T-cell (primary cell): ENCODE measurements around the gene EPPIN. TPM values are rescaled to one million over a fixed set of nuclear protein-coding genes. Genes with fewer than 3 reads are reported as not detected.
A peak's percentile ranks its signal among the peaks of the same experiment; 100 is the strongest.

Experiments
- ATAC-seq, 4 experiments: fragments of 200-7000 bp in 3 of 4; fragments of 150-1000 bp in 1 of 4; cut with Tn5 transposase; replicated peaks in 1 of 4; 1 replicate in 3 of 4; 2 replicates in 1 of 4; pipeline ENCODE4 v1.10.0; 2021; ENCODE audit warnings: moderate library complexity in 3 of 4, mild to moderate bottlenecking in 2 of 4, moderate number of reproducible peaks in 1 of 4
- CTCF ChIA-PET, 2 donors: fragments of 300-600 bp; sonication (Branson Sonifier 250); formaldehyde crosslinking; loops; one replicate each; lab custom pipeline; 2022; ENCODE audit warnings: antibody characterized with exemption in 2 of 2; lab: Charles Lee
- POLR2A ChIA-PET, 2 donors: fragments of 300-600 bp; sonication (Branson Sonifier 250); formaldehyde crosslinking; loops; one replicate each; lab custom pipeline; 2022; ENCODE audit warnings: antibody characterized with exemption in 2 of 2; lab: Charles Lee
- DNase-seq, 35 experiments: peaks; one replicate each; pipeline versions ENCODE4 v3.0.0 to v3.0.0-alpha.2; 2013 to 2023
- H3K27ac ChIP-seq: one replicate; pipeline ENCODE4 v1.5.1; 2013; ENCODE audit warnings: low read length
- H3K27me3 ChIP-seq, 2 experiments: replicated peaks in 1 of 2; 1 replicate in 1 of 2; 2 replicates in 1 of 2; pipeline versions ENCODE4 v1.6.1 to v1.7.0; 2013; ENCODE audit warnings: low read length in 1 of 2, mixed read lengths in 1 of 2; ENCODE audit not compliant: control insufficient read depth in 2 of 2, insufficient read depth in 2 of 2; ENCODE audit errors: extremely low read depth in 1 of 2
- H3K36me3 ChIP-seq, 2 donors: 1 replicate in 1 of 2; 2 replicates in 1 of 2; pipeline versions ENCODE4 v1.6.1 to v1.7.0; 2013; ENCODE audit warnings: low read length in 1 of 2; ENCODE audit not compliant: control insufficient read depth in 2 of 2, insufficient read depth in 1 of 2; ENCODE audit errors: extremely low read depth in 1 of 2
- H3K4me1 ChIP-seq, 2 experiments: 1 replicate in 1 of 2; 2 replicates in 1 of 2; pipeline versions ENCODE4 v1.6.1 to v1.7.0; 2013; ENCODE audit warnings: low read length in 2 of 2, mixed read lengths in 1 of 2; ENCODE audit not compliant: insufficient read depth in 2 of 2, control insufficient read depth in 1 of 2; ENCODE audit errors: extremely low read depth in 1 of 2
- H3K4me3 ChIP-seq, 2 donors: 1 replicate in 1 of 2; 2 replicates in 1 of 2; pipeline versions ENCODE4 v1.5.1 to v1.7.0; 2013; ENCODE audit warnings: mild to moderate bottlenecking in 2 of 2, low read length in 1 of 2, moderate library complexity in 1 of 2; ENCODE audit not compliant: control insufficient read depth in 1 of 2; ENCODE audit errors: extremely low read depth in 1 of 2
- H3K9me3 ChIP-seq: 2 replicates; pipeline ENCODE4 v1.7.0; 2013
- H3K27ac Mint-ChIP-seq, 2 donors: one replicate each; pipeline ENCODE4 v1.8.0; 2020 to 2021; ENCODE audit warnings: mild to moderate bottlenecking in 2 of 2, mixed read lengths in 2 of 2
- H3K27me3 Mint-ChIP-seq, 2 donors: one replicate each; pipeline ENCODE4 v1.8.0; 2021 to 2022; ENCODE audit warnings: mixed read lengths in 2 of 2
- H3K36me3 Mint-ChIP-seq: one replicate; pipeline ENCODE4 v1.8.0; 2021; ENCODE audit warnings: mixed read lengths
- H3K4me1 Mint-ChIP-seq, 3 donors: one replicate each; pipeline ENCODE4 v1.8.0; 2020 to 2022; ENCODE audit warnings: mixed read lengths in 3 of 3, mild to moderate bottlenecking in 1 of 3
- H3K4me3 Mint-ChIP-seq, 3 donors: one replicate each; pipeline ENCODE4 v1.8.0; 2020 to 2022; ENCODE audit warnings: mild to moderate bottlenecking in 3 of 3, mixed read lengths in 3 of 3, moderate library complexity in 3 of 3
- H3K9me3 Mint-ChIP-seq, 3 donors: one replicate each; pipeline ENCODE4 v1.8.0; 2020 to 2022; ENCODE audit warnings: mixed read lengths in 3 of 3
- WGBS: methylation state at CpG from one replicate; pipeline ENCODE4 v1.1.5; 2013; ENCODE audit warnings: missing lambda C conversion rate; ENCODE audit not compliant: insufficient coverage; 5-methylcytosine and 5-hydroxymethylcytosine counted together
- total RNA-seq, 35 experiments: library from RNA in 6 of 35; stranded (reverse) in 6 of 35; fragments of 120-200 nt in 1 of 35; gene quantifications; one replicate each; pipeline versions ENCODE4 v1.2.1 to v1.2.4 and lab custom pipeline; 2013 to 2026

The EPPIN gene
- total RNA-seq, 5 donors from 2014 or later (not counting 1 experiment from before 2014, with no cell fraction given): not detected

GRCh38 chr20:45548410-45548809 lies 1.2 kb upstream of the EPPIN start:
- H3K4me1 Mint-ChIP-seq: no peaks in the 10 kb centered on the region
- no peak overlapping the region for H3K4me3 Mint-ChIP-seq
- Histone ChIP-seq H3K27ac (no peak overlapping the region), H3K4me3 (no peak overlapping the region), H3K4me1 (no peaks in the 10 kb centered on the region), H3K9me3 (no peaks in the 10 kb centered on the region), H3K27me3 (peaks cover 0 to 2% of the 10 kb centered on the region in 2 experiments), H3K36me3 (no peaks in the 10 kb centered on the region)
- CTCF ChIA-PET: no interaction called here
- ATAC-seq: no peak
- WGBS: 97% methylated on average over 3 of the region's 7 CpGs
- POLR2A ChIA-PET: no interaction called here
- H3K27me3 Mint-ChIP-seq: peaks cover 29 to 37% of the 10 kb centered on the region in 2 donors
- H3K36me3 Mint-ChIP-seq: no peaks in the 10 kb centered on the region
- H3K9me3 Mint-ChIP-seq: peaks cover 0 to 5% (median 0%) of the 10 kb centered on the region in 3 donors
- no peak for DNase-seq
- no peak overlapping the region for H3K27ac Mint-ChIP-seq

DNA sequence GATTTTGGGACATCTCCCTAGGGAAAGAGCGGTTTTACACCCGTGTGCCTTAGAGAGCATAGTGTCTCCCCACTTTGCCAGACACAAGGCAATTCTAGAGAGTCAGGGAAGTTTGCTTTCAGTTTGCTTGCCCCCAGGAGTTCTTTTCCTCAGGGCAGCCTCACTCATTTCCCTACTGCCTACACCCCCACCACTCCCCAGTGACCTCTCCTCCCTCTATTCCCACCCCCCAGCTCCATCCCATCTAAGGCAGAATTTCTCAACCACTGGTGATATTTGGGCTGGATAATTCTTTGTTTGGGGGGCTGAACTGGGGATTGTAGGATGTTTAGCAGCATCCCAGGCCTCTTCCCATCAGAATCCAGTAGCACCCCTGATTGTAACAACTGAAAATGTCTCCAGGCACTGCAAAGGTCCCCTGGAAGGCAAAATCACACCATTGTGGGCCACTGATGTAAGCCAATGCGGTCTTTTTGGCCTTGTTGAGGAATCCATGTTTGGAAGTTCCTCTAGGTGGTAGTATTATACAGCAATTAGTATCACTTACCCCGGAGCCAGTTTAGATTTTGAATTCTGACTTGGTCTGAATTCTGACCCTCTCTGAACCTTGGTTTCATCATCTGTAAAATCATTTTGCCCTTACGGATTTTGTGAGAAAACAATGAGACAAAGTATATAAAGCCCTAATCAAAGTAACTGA lies 1.3 kb downstream of the EPPIN start:
- H3K36me3 ChIP-seq: no peaks in the 10 kb centered on the region
- Mint-ChIP-seq H3K36me3 (no peaks in the 10 kb centered on the region), H3K4me3 (no peak overlapping the region), H3K9me3 (peaks cover 0 to 5% (median 0%) of the 10 kb centered on the region in 3 donors), H3K27me3 (peaks cover 34 to 50% of the 10 kb centered on the region in 2 donors), H3K27ac (no peak overlapping the region), H3K4me1 (no peaks in the 10 kb centered on the region)
- no peaks in the 10 kb centered on the region for H3K27me3 ChIP-seq
- DNase-seq (peak in 1 of 35 experiments; percentile 8), ATAC-seq (no peak)
- ChIA-PET POLR2A (no interaction called here), CTCF (no interaction called here)
- 8% methylated on average over 2 of the region's 5 CpGs for WGBS
- H3K9me3 ChIP-seq: no peaks in the 10 kb centered on the region
- no peak overlapping the region for H3K4me3 ChIP-seq
- no peaks in the 10 kb centered on the region for H3K4me1 ChIP-seq
- H3K27ac ChIP-seq: no peak overlapping the region

DNA sequence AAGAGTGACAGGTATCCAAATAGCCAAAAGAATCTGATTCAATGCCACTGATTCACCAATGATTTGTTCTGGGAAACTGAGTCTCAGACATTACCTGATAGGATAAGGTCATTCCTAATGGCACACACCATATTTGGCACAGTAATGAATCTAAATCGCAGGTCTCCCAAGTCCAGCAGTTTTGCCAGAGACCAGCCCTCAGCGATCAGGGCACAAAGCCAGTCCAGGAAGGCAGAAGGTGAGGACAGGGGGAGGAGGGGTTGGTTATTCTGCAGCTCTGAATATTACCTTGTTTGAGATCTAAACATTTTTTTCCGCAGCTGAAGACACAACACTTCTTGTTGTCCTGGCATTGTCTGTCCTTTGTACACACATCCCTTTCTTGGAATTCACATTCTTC lies 1.9 kb downstream of the EPPIN start:
- Histone ChIP-seq H3K27me3 (no peaks in the 10 kb centered on the region), H3K4me3 (no peak overlapping the region), H3K36me3 (no peaks in the 10 kb centered on the region), H3K9me3 (no peaks in the 10 kb centered on the region), H3K27ac (no peak overlapping the region), H3K4me1 (no peaks in the 10 kb centered on the region)
- H3K4me3 Mint-ChIP-seq: no peak overlapping the region
- ChIA-PET POLR2A (no interaction called here), CTCF (no interaction called here)
- H3K27ac Mint-ChIP-seq: no peak overlapping the region
- H3K36me3 Mint-ChIP-seq: no peaks in the 10 kb centered on the region
- no peaks in the 10 kb centered on the region for H3K4me1 Mint-ChIP-seq
- H3K9me3 Mint-ChIP-seq: peaks cover 0 to 3% (median 0%) of the 10 kb centered on the region in 3 donors
- WGBS: 80% methylated on average over 1 of the region's 3 CpGs
- DNase-seq: no peak
- no peak for ATAC-seq
- peaks cover 39 to 54% of the 10 kb centered on the region in 2 donors for H3K27me3 Mint-ChIP-seq

GRCh38 chr20:45539382-45539781 lies 7.8 kb downstream of the EPPIN start, which contains the start of gene WFDC6:
WFDC6 (minus strand) TSS chr20:45539482; CDS start chr20:45539407, 75 bp downstream.
- Histone ChIP-seq H3K27me3 (peaks cover 0 to 16% of the 10 kb centered on the region in 2 experiments), H3K4me1 (no peaks in the 10 kb centered on the region), H3K36me3 (no peaks in the 10 kb centered on the region), H3K4me3 (no peak within 1 kb of the TSS), H3K9me3 (no peaks in the 10 kb centered on the region), H3K27ac (no peak within 1 kb of the TSS)
- Mint-ChIP-seq H3K9me3 (no peaks in the 10 kb centered on the region), H3K36me3 (no peaks in the 10 kb centered on the region), H3K4me1 (no peaks in the 10 kb centered on the region), H3K27me3 (peaks cover 46 to 49% of the 10 kb centered on the region in 2 donors), H3K4me3 (no peak within 1 kb of the TSS), H3K27ac (peak within 1 kb of the TSS in 1 of 2 donors; percentile 23)
- ChIA-PET POLR2A (no interaction called here), CTCF (no interaction called here)
- 85% methylated on average over 2 of the region's 2 CpGs for WGBS
- ATAC-seq: no peak
- no peak for DNase-seq

- Mint-ChIP-seq H3K4me3 (no peak overlapping the region), H3K27me3 (peaks cover 40 to 42% of the 10 kb centered on the region in 2 donors), H3K4me1 (no peaks in the 10 kb centered on the region), H3K9me3 (no peaks in the 10 kb centered on the region), H3K36me3 (no peaks in the 10 kb centered on the region), H3K27ac (no peak overlapping the region)
- ATAC-seq: no peak
- H3K4me1 ChIP-seq: no peaks in the 10 kb centered on the region
- no peaks in the 10 kb centered on the region for H3K36me3 ChIP-seq
- no peak for DNase-seq
- CTCF ChIA-PET: no interaction called here
- no peaks in the 10 kb centered on the region for H3K9me3 ChIP-seq
- POLR2A ChIA-PET: no interaction called here
- no peak overlapping the region for H3K27ac ChIP-seq
- H3K27me3 ChIP-seq: peaks cover 0 to 16% of the 10 kb centered on the region in 2 experiments
- WGBS: 70% methylated on average over 5 of the region's 7 CpGs
- no peak overlapping the region for H3K4me3 ChIP-seq
Observed at GRCh38 chr20:45538209-45538799, 8.9 kb downstream of the EPPIN start.

DNA sequence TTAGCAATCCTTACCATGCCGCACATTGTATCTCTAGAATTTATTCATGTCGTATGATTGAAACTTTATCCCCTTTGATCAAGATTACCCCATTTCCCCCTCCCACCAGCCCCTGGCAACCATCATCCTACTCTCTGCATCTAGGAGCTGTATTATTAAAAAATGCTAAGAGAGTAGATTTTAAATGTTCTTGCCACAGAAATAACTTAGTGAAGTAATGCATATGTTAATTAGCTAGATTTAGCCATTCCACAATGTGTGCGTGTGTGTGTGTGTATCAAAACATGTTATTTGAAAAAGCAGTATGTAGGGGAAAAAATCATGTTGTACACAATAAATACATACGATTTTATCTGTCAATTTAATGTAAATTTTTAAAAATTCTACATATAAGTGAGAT lies 19.9 kb downstream of the EPPIN start:
- Histone ChIP-seq H3K27ac (no peak overlapping the region), H3K4me3 (no peak overlapping the region), H3K27me3 (peaks cover 2 to 10% of the 10 kb centered on the region in 2 experiments), H3K4me1 (no peaks in the 10 kb centered on the region), H3K36me3 (no peaks in the 10 kb centered on the region), H3K9me3 (no peaks in the 10 kb centered on the region)
- no CpG with 5 or more reads among the region's 4 CpGs for WGBS
- ChIA-PET CTCF (no interaction called here), POLR2A (interaction anchor here in 1 of 2 donors (0.6 kb wide), 1 partner anchor 44 kb away, joined by 7 read pairs; no protein-coding TSS in a partner anchor)
- Mint-ChIP-seq H3K27me3 (peaks cover 36 to 40% of the 10 kb centered on the region in 2 donors), H3K9me3 (no peaks in the 10 kb centered on the region), H3K27ac (no peak overlapping the region), H3K36me3 (no peaks in the 10 kb centered on the region), H3K4me1 (no peaks in the 10 kb centered on the region), H3K4me3 (no peak overlapping the region)
- DNase-seq (no peak), ATAC-seq (no peak)
